Heart right ventricle (tissue), 16 donors: ENCODE data around the gene PRR14L. TPM values are rescaled to one million over a fixed set of nuclear protein-coding genes. Genes with fewer than 3 reads are reported as not detected.
"Not testable (repeated sequence)": the region's sequence is repeated elsewhere in the genome, so short reads cannot be mapped to it uniquely, and the experiment has no call there.

Source experiments
- ATAC-seq, 8 donors: fragments of 200-7000 bp; cut with Tn5 transposase; one replicate each; pipeline ENCODE4 v1.9.1; 2020; ENCODE audit warnings: mild to moderate bottlenecking in 8 of 8, moderate library complexity in 8 of 8, moderate number of reproducible peaks in 1 of 8
- DNase-seq, 2 donors: peaks; one replicate each; pipeline ENCODE4 v3.0.0-alpha.2; 2020
- H3K27ac ChIP-seq, 10 donors: fragments of 200-600 bp; sonication (generic) in 2 of 10; one replicate each; pipeline versions ENCODE4 v1.5.0 to v1.8.0; 2020 to 2022; ENCODE audit warnings: mild to moderate bottlenecking in 3 of 10
- H3K27me3 ChIP-seq, 7 donors: fragments of 200-600 bp; one replicate each; pipeline ENCODE4 v1.8.0; 2021 to 2022; ENCODE audit warnings: mild to moderate bottlenecking in 2 of 7
- H3K36me3 ChIP-seq, 9 donors: fragments of 200-600 bp; sonication (generic) in 1 of 9; one replicate each; pipeline versions ENCODE4 v1.5.0 to v1.8.0; 2020 to 2022; ENCODE audit warnings: mild to moderate bottlenecking in 2 of 9
- H3K4me1 ChIP-seq, 9 donors: fragments of 200-600 bp; sonication (generic) in 1 of 9; one replicate each; pipeline versions ENCODE4 v1.5.0 to v1.8.0; 2020 to 2022; ENCODE audit warnings: mild to moderate bottlenecking in 4 of 9
- H3K4me3 ChIP-seq, 10 donors: fragments of 200-600 bp; sonication (generic) in 2 of 10; one replicate each; pipeline versions ENCODE4 v1.5.0 to v1.8.0; 2020 to 2022; ENCODE audit warnings: mild to moderate bottlenecking in 7 of 10, moderate library complexity in 2 of 10
- H3K9me3 ChIP-seq, 11 donors: fragments of 200-600 bp in 10 of 11; sonication (generic) in 2 of 11; one replicate each; pipeline versions ENCODE4 v1.5.0 to v1.8.0; 2013 to 2022; ENCODE audit warnings: mild to moderate bottlenecking in 2 of 11, control low read depth in 1 of 11, moderate library complexity in 1 of 11
- CTCF ChIP-seq, 9 donors: fragments of 200-600 bp; sonication (generic) in 2 of 9; IDR thresholded peaks; one replicate each; pipeline versions ENCODE4 v1.5.0 to v1.8.0; 2021 to 2022; ENCODE audit warnings: antibody characterized with exemption in 9 of 9, mild to moderate bottlenecking in 5 of 9, moderate library complexity in 1 of 9
- WGBS, 2 donors: extraction: QIAGEN DNeasy Blood & Tissue Kit; methylation state at CpG; one replicate each; pipeline ENCODE4 v1.1.7; 2013; ENCODE audit warnings: inconsistent platforms in 1 of 2; 5-methylcytosine and 5-hydroxymethylcytosine counted together
- intact Hi-C, 10 donors: fragments of 100-400 bp; cut with DNase I; formaldehyde crosslinking; loops; one replicate each; pipeline versions ENCODE4 v1.11.1 to v1.14.2; 2022
- long read RNA-seq, 3 donors: library from polyadenylated mRNA; unstranded; transcript quantifications; one replicate each; pipeline ENCODE4 v2.0.0, GENCODE V29; 2020 to 2021
- polyA plus RNA-seq, 2 donors: library from polyadenylated mRNA; stranded (reverse); fragments of 200-250 nt; gene quantifications; one replicate each; pipeline ENCODE4 v1.2.3, GENCODE V29; 2013
- total RNA-seq, 10 donors: library from RNA; stranded (reverse); fragmentation: NEBNext Ultra II Directional in 3 of 10; extraction: Animal tissue kit (Norgen Biotek cat#: 25700) in 3 of 10; gene quantifications; one replicate each; pipeline versions ENCODE4 v1.2.1 to v1.2.4, GENCODE V29; 2021 to 2023
- donor health status: Arrhythmogenic right ventricular cardiomyopathy.
- donor health status: ischemic (EF 13 %, LVEDD 7.1; RV severe dilation, severe dysfunction).
- donor health status: healthy with polysubstance abuse.
- donor health status: DM: no; HTN: yes; CAD: no.
- donor health status: DM: no; HTN: no; CAD: no.
- donor health status: ischemic (EF 25% LVEDD 6.9; RV normal size, moderate dysfunction).
- donor health status: ischemic (EF 25% LVEDD 5.7; RV mildly dilated, moderate dysfunction).
- donor health status: healthy.
- donor health status: DM: yes; HTN: yes; CAD: no.
- donor health status: Ischemic cardiomyopathy.
- donor health status: ischemic (EF 35%, LVEDD 5.7; RV mildly dilated, moderate dysfunction).
- donor health status: nonischemic (EF 11% LVEDD 7.7; RV severe dilation, severe dysfunction).
- donor health status: DM: yes; HTN: yes; CAD: no.
- donor health status: PGD.
- donor health status: ischemic (EF 29% LVEDD 5.4; RV normal size, mild dysfunction).
- donor health status: nonischemic (EF 23%, LVEDD 6.1; RV moderate dilation, normal function).

PRR14L gene
- total RNA-seq (10 to 100 TPM; 10.9 to 19.6 (median 17.3) TPM), polyA plus RNA-seq (1 to 10 TPM; 4.0 to 9.4 TPM)
- long read RNA-seq, donor 1, partial matches to known transcripts = 1 of 10 reads
- long read RNA-seq, donor 1, other reads (novel, unspliced or antisense) = 9 of 10 reads
- long read RNA-seq, donor 2, partial matches to known transcripts = 2 of 6 reads
- long read RNA-seq, donor 2, other reads (novel, unspliced or antisense) = 4 of 6 reads
- long read RNA-seq, donor 3, partial matches to known transcripts = 7 of 22 reads
- long read RNA-seq, donor 3, other reads (novel, unspliced or antisense) = 11 of 22 reads

- Histone ChIP-seq H3K4me3 (peak within 1 kb of the TSS; percentile 68 to 98 (median 90)), H3K9me3 (no peaks in the 10 kb centered on the region), H3K4me1 (peaks cover 9 to 63% (median 45%) of the 10 kb centered on the region in 9 donors), H3K36me3 (peaks cover 0 to 25% (median 0%) of the 10 kb centered on the region in 9 donors), H3K27me3 (no peaks in the 10 kb centered on the region), H3K27ac (peak within 1 kb of the TSS; percentile 32 to 98 (median 90))
- DNase-seq = peak; percentile 99
- peak; percentile 91 to 95 (median 92) for ATAC-seq
- 0% methylated on average over 49 to 62 of the region's 62 CpGs for WGBS, 2 donors
- intact Hi-C loops = loop anchor here in 6 of 10 donors (5.0 to 10.0 kb wide), 6 partner anchors 75 to 527 kb away; partner anchors contain the start of genes PISD (in 4 of the 6) and YWHAH (in 1 of the 6)
- peak in 4 of 9 donors; percentile 10 to 38 (median 28) for TF ChIP-seq CTCF (IDR thresholded peaks at IDR 0.05)
Measured at GRCh38 chr22:31749636-31750364, at the start of gene PRR14L. Gene PRR14L (minus strand): TSS chr22:31750132. CDS start chr22:31738860, 11,272 bp downstream.

DNA sequence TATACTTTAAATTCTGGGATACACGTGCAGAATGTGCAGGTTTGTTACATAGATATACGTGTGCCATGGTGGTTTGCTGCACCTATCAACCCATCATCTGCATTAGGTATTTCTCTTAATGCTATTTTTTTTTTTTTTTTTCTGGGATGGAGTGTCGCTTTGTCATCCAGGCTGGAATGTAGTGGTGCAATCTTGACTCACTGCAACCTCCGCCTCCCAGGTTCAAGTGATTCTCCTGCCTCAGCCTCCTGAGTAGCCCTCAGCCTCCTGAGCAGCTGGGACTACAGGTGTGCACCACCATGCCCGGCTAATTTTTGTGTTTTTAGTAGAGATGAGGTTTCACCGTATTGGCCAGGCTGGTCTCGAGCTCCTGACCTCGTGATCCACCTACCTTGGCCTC is 49.4 kb upstream of the PRR14L start:
- WGBS, 2 donors = 84 to 87% methylated on average over 8 of the region's 8 CpGs
- ATAC-seq, intact Hi-C loops, DNase-seq, H3K27me3 ChIP-seq, H3K4me1 ChIP-seq, H3K9me3 ChIP-seq, H3K4me3 ChIP-seq, H3K27ac ChIP-seq: not testable (repeated sequence)
- H3K36me3 ChIP-seq = peaks cover 0 to 100% (median 41%) of the 10 kb centered on the region in 9 donors

- no peak for DNase-seq
- no peaks in the 10 kb centered on the region for H3K9me3 ChIP-seq
- peak overlapping the region in 3 of 10 donors; percentile 5 to 30 (median 26) for H3K27ac ChIP-seq
- no peaks in the 10 kb centered on the region for H3K27me3 ChIP-seq
- H3K36me3 ChIP-seq = peaks cover 0 to 87% (median 7%) of the 10 kb centered on the region in 9 donors
- peaks cover 0 to 12% (median 6%) of the 10 kb centered on the region in 9 donors for H3K4me1 ChIP-seq
- ATAC-seq = peak in 4 of 8 donors; percentile 21 to 43 (median 22)
- H3K4me3 ChIP-seq = no peak overlapping the region
- WGBS, 2 donors = 53 to 69% methylated on average over 2 of the region's 2 CpGs
- intact Hi-C loops = no loop called here
- TF ChIP-seq CTCF (IDR thresholded peaks at IDR 0.05) = no peak
Measured at GRCh38 chr22:31790240-31790639, 40.3 kb upstream of the PRR14L start.

GRCh38 chr22:31789803-31790202 is 39.9 kb upstream of the PRR14L start:
- Histone ChIP-seq H3K27me3 (no peaks in the 10 kb centered on the region), H3K4me1 (peaks cover 0 to 12% (median 6%) of the 10 kb centered on the region in 9 donors), H3K27ac (peak overlapping the region in 1 of 10 donors; percentile 26), H3K4me3 (no peak overlapping the region), H3K36me3 (peaks cover 0 to 88% (median 12%) of the 10 kb centered on the region in 9 donors), H3K9me3 (no peaks in the 10 kb centered on the region)
- intact Hi-C loops = no loop called here
- ATAC-seq = peak in 7 of 8 donors; percentile 51 to 95 (median 81)
- 25 to 43% methylated on average over 3 of the region's 3 CpGs for WGBS, 2 donors
- DNase-seq = peak in 1 of 2 donors; percentile 10
- no peak for TF ChIP-seq CTCF (IDR thresholded peaks at IDR 0.05)
